K562 (cell line): ENCODE results near the gene CLTB. TPM values are rescaled to one million over a fixed set of nuclear protein-coding genes. Genes with fewer than 3 reads are reported as not detected.

ENCODE experiments used
- ETS2 ChIP-seq: IDR thresholded peaks from 2 replicates; pipeline ENCODE4 v1.6.1; 2016; ENCODE audit warnings: borderline replicate concordance, missing genetic modification characterization, mild to moderate bottlenecking, moderate library complexity, missing compliant biosample characterization; ENCODE audit not compliant: poor library complexity, severe bottlenecking
- FOSL1 ChIP-seq: fragments of 200-800 bp; sonication (Bioruptor generic); conservative IDR thresholded peaks from 2 replicates; pipeline ENCODE4 v1.6.1; 2016; ENCODE audit warnings: missing genetic modification characterization, missing compliant biosample characterization
- KAT2B ChIP-seq: IDR thresholded peaks from one replicate; pipeline ENCODE4 v1.6.1; 2012; ENCODE audit warnings: low read depth, mild to moderate bottlenecking, control low read depth, inconsistent platforms, low read length, moderate library complexity
- MEF2A ChIP-seq: IDR thresholded peaks from 2 replicates; pipeline ENCODE4 v1.6.1; 2011; ENCODE audit warnings: low read depth, mild to moderate bottlenecking, low read length, moderate library complexity; ENCODE audit not compliant: control insufficient read depth
- MEIS2 ChIP-seq: fragments of 450-650 bp; IDR thresholded peaks from 2 replicates; pipeline ENCODE4 v1.6.1; 2014; ENCODE audit warnings: mild to moderate bottlenecking; ENCODE audit not compliant: partially characterized antibody
- MTA2 ChIP-seq: fragments of 450-650 bp; IDR thresholded peaks from 2 replicates; pipeline ENCODE4 v1.6.1; 2016; ENCODE audit warnings: low read depth
- NR2F6 ChIP-seq: fragments of 450-650 bp; formaldehyde crosslinking; IDR thresholded peaks from 2 replicates; pipeline ENCODE4 v1.4.0; 2020; ENCODE audit warnings: mild to moderate bottlenecking
- POLR2H ChIP-seq: IDR thresholded peaks from 2 replicates; pipeline ENCODE4 v1.6.1; 2016; ENCODE audit warnings: missing genetic modification characterization, low read depth, mild to moderate bottlenecking, control low read depth, missing compliant biosample characterization, moderate library complexity
- RHOXF2B ChIP-seq: fragments of 250-450 bp; sonication (Bioruptor Pico); conservative IDR thresholded peaks from 2 replicates; pipeline ENCODE4 v1.5.1; 2021
- SOX6 ChIP-seq: fragments of 450-650 bp; IDR thresholded peaks from 2 replicates; pipeline ENCODE4 v1.6.1; 2014; ENCODE audit warnings: mild to moderate bottlenecking
- TAL1 ChIP-seq: fragments of 450-650 bp; IDR thresholded peaks from 2 replicates; pipeline ENCODE4 v1.6.1; 2016; ENCODE audit warnings: mild to moderate bottlenecking
- TCF7L2 ChIP-seq: fragments of 150-350 bp; IDR thresholded peaks from 2 replicates; pipeline ENCODE4 v1.6.1; 2016; ENCODE audit warnings: low read depth, mild to moderate bottlenecking, low read length, moderate library complexity
- TRIM24 ChIP-seq, 2 experiments: fragments of 450-650 bp; IDR thresholded peaks; 2 replicates each; pipeline ENCODE4 v1.6.1; 2016
- ZFP30 ChIP-seq: fragments of 250-450 bp; sonication (Bioruptor Pico); IDR thresholded peaks from 2 replicates; pipeline ENCODE4 v1.8.0; 2022; ENCODE audit warnings: moderate library complexity, mild to moderate bottlenecking, inconsistent platforms, borderline replicate concordance
- ZFP36 ChIP-seq: fragments of 150-350 bp; IDR thresholded peaks from 2 replicates; pipeline ENCODE4 v1.6.1; 2018; ENCODE audit warnings: low read length, low read depth; ENCODE audit not compliant: partially characterized antibody
- ZNF384 ChIP-seq: IDR thresholded peaks from 2 replicates; pipeline ENCODE4 v1.6.1; 2012; ENCODE audit warnings: low read depth, low read length, improper control_type of control experiment
- ZNF41 ChIP-seq: fragments of 250-450 bp; sonication (Bioruptor Pico); conservative IDR thresholded peaks from 2 replicates; pipeline ENCODE4 v1.4.0; 2020; ENCODE audit warnings: mild to moderate bottlenecking
- polyA plus RNA-seq, 8 experiments: library from polyadenylated mRNA; depleted of rRNA in 4 of 8; stranded (reverse) in 5 of 8; unstranded in 3 of 8; fragments of >200 nt; fragmentation: Nextera tagmentation in 2 of 8; fragmentation: Illumina TruSeq in 1 of 8; extraction: Ambion mirVana in 2 of 8; extraction: Trizol in 1 of 8; gene quantifications; 2 replicates each; pipeline versions ENCODE4 v1.2.1 to v1.2.3, GENCODE V29; 2011 to 2014; ENCODE audit warnings: inconsistent platforms in 1 of 8, missing spikeins in 1 of 8
- total RNA-seq, 7 experiments: library from RNA; depleted of rRNA in 6 of 7; stranded (reverse); fragments of >200 nt in 6 of 7; fragmentation: Illumina TruSeq in 2 of 7; extraction: Trizol in 2 of 7; gene quantifications; 2 replicates each; pipeline versions ENCODE4 v1.2.1 to v1.2.3, GENCODE V29; 2011 to 2021; ENCODE audit warnings: low replicate concordance in 1 of 7
- TF ChIP-seq, protein P1 (sequence below): fragments of 250-450 bp; sonication (Bioruptor Pico); IDR thresholded peaks from 2 replicates; pipeline ENCODE4 v1.9.0; 2021; ENCODE audit warnings: mild to moderate bottlenecking, inconsistent platforms
- TF ChIP-seq, protein P2 (sequence below): fragments of 200-800 bp; sonication (Bioruptor generic); IDR thresholded peaks from 2 replicates; pipeline ENCODE4 v1.6.1; 2017; ENCODE audit warnings: missing genetic modification characterization, missing compliant biosample characterization

CLTB gene
- total and polyA plus RNA-seq, 9 of the 15 experiments (the other 6 are each of a cell fraction or from before 2014, with no cell fraction given): 1.8 to 117 (median 39.0) TPM

- TF ChIP-seq RHOXF2B (CRISPR knock-in tag) (no peak), NR2F6 (CRISPR knock-in tag) (no peak), TAL1 (peak; percentile 71), FOSL1 (tag) (peak; percentile 76), POLR2H (tag) (no peak), SOX6 (no peak), ZNF41 (no peak), TRIM24 (IDR thresholded peaks at IDR 0.05) (peak in 1 of 2 experiments; percentile 72; a peak in 1 of 4 replicates), TCF7L2 (no peak), MEIS2 (peak; percentile 35), MEF2A (no peak), ZNF384 (no peak), ETS2 (tag) (no peak), KAT2B (no peak), MTA2 (peak; percentile 26; the same call in 1 of the 2 replicates), ZFP36 (peak; percentile 66), ZFP30 (no peak)
- TF ChIP-seq, protein P1, sequence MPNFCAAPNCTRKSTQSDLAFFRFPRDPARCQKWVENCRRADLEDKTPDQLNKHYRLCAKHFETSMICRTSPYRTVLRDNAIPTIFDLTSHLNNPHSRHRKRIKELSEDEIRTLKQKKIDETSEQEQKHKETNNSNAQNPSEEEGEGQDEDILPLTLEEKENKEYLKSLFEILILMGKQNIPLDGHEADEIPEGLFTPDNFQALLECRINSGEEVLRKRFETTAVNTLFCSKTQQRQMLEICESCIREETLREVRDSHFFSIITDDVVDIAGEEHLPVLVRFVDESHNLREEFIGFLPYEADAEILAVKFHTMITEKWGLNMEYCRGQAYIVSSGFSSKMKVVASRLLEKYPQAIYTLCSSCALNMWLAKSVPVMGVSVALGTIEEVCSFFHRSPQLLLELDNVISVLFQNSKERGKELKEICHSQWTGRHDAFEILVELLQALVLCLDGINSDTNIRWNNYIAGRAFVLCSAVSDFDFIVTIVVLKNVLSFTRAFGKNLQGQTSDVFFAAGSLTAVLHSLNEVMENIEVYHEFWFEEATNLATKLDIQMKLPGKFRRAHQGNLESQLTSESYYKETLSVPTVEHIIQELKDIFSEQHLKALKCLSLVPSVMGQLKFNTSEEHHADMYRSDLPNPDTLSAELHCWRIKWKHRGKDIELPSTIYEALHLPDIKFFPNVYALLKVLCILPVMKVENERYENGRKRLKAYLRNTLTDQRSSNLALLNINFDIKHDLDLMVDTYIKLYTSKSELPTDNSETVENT (CRISPR knock-in tag): no peak
- TF ChIP-seq, protein P2, sequence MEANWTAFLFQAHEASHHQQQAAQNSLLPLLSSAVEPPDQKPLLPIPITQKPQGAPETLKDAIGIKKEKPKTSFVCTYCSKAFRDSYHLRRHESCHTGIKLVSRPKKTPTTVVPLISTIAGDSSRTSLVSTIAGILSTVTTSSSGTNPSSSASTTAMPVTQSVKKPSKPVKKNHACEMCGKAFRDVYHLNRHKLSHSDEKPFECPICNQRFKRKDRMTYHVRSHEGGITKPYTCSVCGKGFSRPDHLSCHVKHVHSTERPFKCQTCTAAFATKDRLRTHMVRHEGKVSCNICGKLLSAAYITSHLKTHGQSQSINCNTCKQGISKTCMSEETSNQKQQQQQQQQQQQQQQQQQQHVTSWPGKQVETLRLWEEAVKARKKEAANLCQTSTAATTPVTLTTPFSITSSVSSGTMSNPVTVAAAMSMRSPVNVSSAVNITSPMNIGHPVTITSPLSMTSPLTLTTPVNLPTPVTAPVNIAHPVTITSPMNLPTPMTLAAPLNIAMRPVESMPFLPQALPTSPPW (CRISPR knock-in tag): no peak
These were observed 4.7 kb upstream of the CLTB start (continued) for GRCh38 chr5:176420972-176421544.
